Activated CD8-positive, alpha-beta memory T cell treated with anti-CD3 and anti-CD28 coated beads, Interleukin-2, amount 50 U/mL, for 1 hour (primary cell): ENCODE results near the gene DIPK2B.

Source experiments
- DNase-seq: peaks from one replicate; pipeline ENCODE4 v3.0.0-alpha.2; 2020; ENCODE audit errors: extremely low read depth

Gene DIPK2B

GRCh38 chrX:45164021-45164621 is 36.6 kb downstream of the DIPK2B start:
- no peak for DNase-seq

GRCh38 chrX:45157647-45158046 is 43.0 kb downstream of the DIPK2B start:
- DNase-seq, result no peak

GRCh38 chrX:45154462-45154861 is 46.2 kb downstream of the DIPK2B start:
- no peak for DNase-seq

- DNase-seq, result no peak
Measured at GRCh38 chrX:45154033-45154360, 46.7 kb downstream of the DIPK2B start.
